Stimulated activated CD4-positive, alpha-beta T cell treated with anti-CD3 and anti-CD28 coated beads, Interleukin-2, amount 100 ng/mL, for 48 hours (primary cell): Measurements from ENCODE around the gene CXCR4.
A peak's percentile ranks its signal among the peaks of the same experiment; 100 is the strongest.

Experiments
- DNase-seq, 2 donors: peaks; one replicate each; pipeline ENCODE4 v3.0.0-alpha.2; 2020

CXCR4 gene

DNA sequence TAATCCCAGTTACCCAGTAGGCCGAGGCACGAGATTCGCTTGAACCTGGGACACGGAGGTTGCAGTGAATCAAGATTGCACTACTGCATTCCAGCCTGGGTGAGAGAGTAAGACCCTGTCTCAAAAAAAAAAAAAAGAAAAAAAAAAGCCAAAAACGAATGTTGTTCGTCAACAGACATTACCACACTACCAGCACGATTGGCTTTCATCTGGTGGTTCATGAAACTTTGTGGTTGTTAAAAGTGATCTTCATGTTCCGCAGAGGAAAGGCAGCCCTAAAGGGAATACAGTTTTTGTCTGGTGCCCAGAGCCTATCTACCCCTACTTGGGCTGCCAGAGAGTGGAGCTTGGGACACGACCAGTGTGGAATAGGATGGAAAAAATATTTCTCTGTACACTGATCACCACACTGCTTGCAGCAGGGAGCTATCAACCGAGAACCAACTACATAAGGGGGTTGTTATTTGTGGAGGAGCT lies 13.6 kb upstream of the CXCR4 start:
- no peak for DNase-seq

DNA sequence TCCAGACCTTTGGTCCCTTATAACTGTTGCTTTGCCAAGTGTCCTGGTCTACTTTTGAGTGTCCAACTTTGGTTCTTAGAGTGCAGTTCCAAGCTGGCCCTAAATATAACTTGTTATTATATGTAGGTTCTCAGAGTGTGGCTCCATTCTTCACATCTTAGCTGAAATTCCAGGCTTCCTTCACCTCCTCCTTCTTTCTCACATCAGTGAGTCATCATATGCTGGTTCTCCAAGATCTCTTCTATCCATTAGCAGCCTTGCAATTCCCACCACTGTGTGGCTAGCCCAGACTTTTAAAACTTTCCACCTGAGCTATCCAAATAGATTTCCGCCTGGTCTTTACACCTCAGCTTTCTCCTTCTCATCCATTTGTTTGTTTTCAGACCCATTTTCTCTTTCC lies 12.6 kb upstream of the CXCR4 start:
- no peak for DNase-seq

DNA sequence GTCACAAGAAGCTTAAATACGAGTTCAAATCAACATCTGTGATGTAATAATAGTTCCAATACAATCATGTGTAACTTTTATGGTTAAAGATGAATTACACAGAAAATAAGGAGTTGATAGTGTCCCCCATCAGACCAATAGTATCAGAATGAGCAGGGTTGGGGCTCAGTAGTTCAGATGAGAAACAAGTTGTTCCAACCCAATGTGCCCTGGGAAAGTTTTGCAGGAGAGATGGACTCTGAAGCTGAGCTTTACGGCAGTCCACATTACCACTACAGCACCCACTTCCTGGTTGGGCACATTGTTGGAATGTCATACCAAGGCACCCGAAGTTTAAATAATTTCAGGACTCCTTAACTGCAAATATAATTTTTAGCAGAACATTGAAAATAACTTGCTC lies 12.1 kb upstream of the CXCR4 start:
- no peak for DNase-seq

DNA sequence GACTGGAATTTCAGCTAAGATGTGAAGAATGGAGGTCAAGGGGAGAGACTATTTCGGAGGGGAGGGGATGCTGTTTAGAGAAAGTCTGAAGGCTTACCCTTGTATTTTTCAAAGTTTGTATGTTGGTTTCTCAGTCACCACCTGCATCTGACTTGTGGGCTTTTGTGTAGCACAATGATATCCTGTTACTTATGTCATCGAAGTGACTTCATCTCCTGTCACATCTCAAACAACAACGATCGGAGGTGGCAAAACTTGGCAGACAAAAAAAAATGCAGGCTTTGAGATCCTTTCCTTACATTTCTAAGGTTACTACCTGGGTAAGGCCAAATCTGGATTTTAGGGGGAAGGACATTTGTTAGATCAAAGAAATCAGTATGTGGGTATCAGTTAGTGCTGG lies 11.7 kb upstream of the CXCR4 start:
- DNase-seq, result no peak

DNA sequence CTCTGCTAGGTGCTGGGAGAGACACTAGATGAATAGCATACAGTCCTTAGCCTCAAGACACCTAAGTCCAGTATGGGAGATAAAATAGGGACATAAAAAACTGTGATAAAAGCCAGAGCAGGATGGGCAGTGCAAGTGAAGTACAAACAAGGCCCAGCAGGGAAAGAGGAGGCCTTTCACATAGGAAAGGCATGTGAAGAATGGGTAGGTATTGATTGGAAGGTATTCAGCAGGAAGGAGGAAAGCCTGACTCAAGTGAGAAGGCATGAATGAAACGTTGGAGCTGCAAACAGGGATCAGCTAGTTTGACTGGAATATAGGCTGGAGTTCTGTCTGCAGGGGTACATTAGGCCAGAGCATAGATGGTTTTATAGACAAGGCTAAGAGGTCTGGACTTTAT lies 11.0 kb upstream of the CXCR4 start:
- DNase-seq, result no peak

DNA sequence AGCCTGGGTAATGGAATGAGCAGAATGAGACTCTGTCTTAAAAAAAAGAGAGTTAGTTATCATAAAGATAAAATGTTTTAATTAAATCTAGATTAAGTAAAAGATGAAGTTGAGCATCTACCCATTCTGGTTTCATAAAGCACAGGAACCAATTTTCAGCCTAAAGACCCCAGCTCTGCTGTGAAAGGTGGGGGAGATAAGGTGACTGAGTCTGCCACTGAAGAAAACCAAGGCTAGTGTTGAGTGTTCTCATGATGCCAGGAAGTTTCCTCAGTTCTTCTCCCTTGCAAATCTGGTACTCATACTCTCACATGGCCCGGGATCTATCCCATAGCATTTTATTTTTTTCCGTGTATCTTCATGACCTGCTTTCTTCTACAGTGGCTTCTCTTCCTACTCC lies 10.4 kb upstream of the CXCR4 start:
- DNase-seq, result no peak

DNA sequence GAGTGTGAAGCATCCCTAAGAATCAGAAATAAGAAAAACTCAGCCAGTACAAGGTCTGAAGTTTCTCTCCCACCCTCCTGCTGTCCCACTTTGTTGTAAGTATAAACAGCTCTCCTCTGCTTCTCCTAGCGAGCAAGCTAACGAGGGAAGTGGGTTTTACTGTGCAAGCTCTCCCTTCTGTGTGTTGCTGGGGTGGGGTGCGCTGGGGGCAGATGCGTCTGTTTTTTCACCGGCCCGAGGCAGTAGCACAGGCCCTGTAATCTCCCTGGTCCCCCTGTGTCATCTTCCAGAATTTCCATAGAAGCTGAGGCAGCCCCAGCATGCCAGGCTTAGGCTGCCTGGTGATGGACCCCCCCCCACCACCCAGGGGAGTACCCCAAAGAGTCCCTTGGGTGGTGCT lies 9.4 kb upstream of the CXCR4 start:
- no peak for DNase-seq

DNA sequence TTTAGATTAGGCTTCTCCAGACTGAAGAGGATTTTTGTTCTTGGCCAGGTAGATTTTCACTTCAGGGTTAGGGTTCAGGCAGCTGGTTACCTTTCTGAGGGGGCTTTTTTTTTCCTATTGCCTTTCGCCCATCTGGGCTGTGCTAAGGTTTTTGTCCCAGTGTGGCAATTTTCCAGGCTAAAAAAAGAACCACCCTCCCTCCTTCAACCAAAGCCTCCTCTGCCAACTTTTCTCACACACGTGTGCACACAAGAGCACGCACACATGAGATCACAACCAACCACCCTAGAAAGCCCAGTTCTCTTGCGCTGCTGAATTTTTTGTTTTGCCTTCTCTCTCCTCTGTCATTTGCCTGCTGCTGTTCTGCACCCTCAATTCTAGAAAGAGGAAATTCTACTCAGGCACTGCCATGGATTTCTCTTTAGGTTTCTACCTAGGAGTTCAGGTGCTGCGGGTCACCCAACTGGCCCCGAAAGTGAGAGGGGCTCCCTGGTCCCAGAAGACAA lies 8.5 kb upstream of the CXCR4 start:
- no peak for DNase-seq

DNA sequence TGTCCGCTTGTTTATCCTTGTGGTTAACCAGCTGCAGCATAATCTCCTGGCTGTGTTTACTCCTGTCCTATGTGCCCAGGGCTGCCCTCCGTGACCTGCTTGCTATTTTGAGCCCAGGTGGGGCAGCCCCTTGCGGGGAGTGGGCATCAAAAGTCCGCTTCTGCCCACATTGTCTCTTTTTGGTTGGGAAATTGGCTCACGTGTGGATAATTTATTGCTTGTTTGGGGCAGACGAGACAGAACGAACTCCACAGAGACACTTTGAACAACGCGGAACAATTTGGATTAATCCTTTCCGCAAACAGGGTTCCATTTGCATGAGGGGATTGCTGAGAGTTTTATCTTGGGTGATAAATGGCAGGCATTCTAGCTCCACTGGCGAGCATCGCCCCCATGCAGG lies 8.1 kb upstream of the CXCR4 start:
- no peak for DNase-seq

DNA sequence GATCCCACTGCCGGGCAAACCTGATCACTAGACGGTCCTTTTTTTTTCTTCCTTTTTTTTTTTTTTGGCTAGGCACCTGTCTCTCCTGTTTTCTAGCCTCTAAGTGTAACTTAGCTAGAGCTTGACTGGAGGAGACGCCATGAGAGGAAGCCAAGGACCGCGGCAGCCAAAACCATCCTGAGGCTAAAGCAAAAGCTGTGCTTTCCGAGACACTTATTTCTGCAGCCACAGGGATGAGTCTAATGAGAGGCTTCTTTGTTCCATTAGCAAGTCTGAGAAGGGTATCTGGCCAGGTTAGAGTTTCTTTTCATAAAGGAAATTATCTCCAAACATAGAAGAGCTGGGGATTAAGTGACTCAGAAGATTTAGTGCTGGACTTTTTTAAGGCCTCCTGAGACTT lies 7.3 kb upstream of the CXCR4 start:
- no peak for DNase-seq

DNA sequence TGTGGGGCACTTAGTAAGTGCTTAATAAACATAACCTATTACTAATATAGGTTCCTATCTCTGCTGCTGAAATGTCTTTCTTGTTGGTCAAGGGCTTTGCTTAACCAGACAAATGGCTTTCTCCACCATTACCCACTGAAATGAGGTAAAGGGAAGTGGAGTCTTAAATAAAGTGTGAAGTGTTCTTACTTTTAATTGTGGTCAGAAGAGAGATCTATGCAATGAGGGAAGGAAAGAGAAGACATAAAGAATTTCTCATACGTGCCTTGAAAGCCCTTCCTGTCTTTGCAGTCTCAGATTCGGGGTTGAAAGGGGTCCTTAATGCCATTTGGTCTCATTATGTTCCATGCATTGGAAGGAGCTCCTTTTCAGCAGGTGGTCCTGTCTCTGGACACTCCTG lies 6.9 kb upstream of the CXCR4 start:
- no peak for DNase-seq

DNA sequence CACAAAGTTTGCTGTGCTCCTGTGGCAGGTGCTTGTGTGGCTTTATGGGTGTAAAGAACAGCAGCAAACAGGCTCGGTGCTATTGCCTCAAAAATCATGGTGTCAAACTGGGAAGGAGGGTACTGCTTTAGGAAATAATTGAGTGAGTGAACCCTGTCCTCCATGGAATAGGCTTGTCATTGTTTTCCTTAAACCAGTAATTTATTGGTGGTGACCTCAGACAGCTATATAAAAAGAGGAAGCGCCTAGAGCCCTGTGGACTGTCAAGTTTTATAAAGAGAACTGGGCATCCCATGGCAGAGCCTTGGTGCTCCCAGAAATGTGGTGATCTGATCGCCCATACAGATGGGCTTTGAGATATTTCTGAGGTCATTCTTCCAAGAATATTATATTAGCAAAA lies 4.7 kb upstream of the CXCR4 start:
- no peak for DNase-seq

DNA sequence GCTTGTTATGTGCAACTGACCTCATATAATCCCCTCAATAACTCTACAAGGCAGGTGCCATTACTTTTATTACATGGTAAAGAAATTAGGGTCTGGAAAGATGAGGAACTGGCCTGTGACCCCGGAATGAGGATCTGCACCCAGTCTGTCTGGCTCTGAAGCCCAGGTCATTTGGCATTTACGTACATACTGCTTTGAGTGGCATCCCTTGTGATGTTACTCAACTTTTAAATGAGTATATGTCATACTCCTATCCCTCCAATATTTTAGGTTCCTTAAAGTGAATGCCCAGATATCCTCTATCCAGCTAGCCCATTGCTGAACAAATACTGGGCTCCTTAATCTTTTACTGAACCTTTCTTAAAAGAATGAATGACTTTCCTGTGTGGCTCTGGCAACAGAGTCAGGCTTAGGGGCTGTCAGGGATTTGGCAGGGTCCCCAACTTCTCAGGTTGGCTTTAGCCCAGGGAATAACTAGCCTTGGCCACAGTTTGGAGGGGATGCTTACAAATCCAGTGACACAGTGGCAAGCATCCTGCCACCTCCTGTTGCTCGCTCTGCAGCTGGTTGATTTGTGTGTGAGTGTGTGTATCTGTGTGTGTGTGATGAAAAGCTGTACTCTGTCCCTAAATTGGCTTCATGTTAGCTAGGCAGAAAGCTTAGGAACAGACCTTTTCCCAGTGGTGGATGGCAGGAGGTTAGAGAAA lies 3.4 kb upstream of the CXCR4 start:
- no peak for DNase-seq

DNA sequence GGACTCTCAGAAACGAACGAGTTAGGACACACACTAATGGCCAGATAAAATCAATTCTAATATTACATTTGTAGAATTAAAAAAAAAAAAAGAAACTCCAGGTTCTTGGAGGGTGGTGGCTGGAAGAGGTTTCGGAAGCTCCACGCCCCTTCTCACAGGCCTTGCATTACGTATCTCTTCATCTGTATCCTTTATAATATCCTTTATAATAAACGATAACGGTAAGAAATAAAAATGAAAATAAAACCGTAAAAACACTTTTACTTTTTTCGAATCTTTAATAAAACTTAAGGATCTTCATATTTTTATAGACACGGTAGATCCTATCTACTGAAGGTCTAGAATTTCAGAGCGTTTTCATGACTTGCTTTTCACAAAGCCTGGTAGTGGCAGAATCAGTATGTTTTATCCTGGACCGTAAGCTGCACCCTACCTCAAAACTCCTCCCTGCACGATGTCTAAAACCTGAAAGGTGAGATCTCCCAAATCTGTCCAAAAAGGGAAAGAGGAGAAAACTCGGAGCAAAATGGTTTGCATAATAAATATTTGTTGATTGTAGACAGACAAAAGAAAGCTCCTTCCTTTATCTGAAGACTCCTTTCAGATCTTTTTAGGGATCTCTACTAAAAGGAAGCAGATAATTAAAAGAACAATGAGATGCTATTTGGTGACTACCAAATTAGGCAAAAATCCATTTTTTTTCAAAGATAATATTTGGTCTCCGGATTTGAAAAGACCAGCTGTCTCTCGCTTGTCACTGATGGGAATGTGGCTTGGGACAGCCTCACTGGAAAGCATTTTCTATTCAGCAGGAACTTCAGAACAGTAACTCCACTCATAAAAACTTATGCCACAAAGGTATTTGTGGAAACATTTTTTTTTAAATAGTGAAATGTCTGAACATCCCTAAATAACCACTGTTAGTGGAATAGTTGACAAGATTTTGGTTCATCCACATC lies 2.0 kb upstream of the CXCR4 start:
- no peak for DNase-seq

DNA sequence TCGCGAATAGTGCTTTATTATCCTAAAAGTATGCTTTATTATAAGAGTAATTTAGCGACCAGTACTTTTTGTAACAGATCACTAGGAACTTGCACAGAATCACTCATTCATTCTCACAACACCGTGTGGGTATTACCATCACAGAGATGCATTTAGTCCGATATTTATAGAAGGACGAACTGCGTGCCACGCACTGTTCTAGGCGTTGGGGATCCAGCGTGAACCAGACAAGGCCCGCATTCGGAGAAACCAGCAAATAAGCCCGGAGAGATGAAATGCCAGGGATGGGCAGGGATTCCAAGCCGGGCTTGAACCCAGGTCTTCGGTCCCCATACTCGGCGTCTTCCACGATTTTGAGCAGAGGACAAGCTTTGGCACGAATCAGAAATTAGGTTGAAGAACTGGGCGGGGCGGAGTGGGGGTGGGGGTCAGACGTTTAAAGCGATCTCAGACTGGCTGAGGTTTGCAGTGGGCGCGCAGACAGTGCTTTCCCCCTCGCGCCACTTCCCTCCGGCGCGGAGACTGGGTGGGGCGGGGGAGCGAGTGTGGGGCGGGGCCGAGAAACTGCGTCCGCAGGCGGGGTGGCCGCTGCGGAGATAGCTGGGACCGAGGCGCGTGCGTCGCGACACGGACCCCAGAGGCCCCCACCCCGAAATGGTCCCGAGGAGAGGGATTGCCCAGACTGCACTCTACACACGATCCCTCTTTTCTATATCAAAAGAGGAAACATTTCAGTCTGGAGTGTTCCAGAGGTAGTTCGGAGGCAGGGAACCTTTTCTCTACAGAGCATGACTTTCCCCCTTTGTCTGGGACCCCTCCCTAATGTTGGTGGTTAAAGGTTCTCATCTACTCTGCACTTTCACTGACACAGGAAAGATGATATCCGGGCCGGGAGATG lies 1.1 kb upstream of the CXCR4 start:
- peak; percentile 67 to 69 for DNase-seq

DNA sequence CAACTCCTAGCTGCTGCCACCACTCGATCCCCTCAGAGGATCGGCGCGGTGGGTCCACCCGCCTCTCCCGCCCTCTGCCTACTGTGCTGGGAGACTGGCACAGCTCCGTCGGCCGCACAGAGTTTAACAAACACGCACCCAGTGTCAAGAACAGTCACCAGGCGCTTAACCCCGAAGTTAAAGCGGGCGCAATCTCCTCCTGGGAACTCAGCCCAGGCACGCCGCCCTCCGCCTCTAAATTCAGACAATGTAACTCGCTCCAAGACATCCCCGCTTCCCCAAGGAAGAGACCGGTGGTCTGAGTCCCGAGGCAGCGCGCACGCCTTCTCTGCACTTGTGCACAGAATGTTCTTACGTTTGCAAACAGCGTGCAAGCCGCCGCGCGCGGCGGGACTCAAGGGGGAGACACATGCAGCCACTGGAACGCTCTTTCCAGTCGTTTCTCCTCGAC lies 533 bp downstream of the CXCR4 start:
- peak; percentile 43 to 45 for DNase-seq

DNA sequence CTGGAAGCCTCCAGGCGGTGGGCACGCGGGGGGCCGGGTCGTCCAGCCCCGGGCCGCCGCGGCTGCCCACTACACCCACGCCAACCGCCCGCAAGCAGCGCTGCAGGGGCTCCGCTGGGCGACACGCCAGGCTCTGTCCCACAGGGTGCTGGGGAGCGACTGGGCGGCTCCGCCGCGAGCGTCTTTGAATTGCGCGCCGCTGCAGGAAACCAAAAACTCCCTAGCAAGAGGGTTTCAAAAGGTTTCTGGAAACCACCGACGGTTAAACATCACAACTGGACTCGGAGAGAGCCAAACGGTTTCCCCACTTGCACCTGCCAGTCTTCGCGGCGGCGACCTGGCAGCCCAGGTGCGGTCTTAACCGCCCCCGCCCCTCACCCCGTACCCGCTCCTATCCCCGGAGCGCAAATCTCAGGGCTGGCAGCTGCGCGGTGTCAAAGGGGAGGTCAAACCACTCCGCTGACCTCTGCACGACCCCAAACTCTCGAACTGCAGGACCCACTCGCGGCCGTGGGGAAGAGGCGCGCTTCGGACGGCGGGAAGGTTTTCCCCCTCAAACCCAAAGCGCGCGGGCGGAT lies 1.0 kb downstream of the CXCR4 start:
- peak; percentile 41 to 48 for DNase-seq

DNA sequence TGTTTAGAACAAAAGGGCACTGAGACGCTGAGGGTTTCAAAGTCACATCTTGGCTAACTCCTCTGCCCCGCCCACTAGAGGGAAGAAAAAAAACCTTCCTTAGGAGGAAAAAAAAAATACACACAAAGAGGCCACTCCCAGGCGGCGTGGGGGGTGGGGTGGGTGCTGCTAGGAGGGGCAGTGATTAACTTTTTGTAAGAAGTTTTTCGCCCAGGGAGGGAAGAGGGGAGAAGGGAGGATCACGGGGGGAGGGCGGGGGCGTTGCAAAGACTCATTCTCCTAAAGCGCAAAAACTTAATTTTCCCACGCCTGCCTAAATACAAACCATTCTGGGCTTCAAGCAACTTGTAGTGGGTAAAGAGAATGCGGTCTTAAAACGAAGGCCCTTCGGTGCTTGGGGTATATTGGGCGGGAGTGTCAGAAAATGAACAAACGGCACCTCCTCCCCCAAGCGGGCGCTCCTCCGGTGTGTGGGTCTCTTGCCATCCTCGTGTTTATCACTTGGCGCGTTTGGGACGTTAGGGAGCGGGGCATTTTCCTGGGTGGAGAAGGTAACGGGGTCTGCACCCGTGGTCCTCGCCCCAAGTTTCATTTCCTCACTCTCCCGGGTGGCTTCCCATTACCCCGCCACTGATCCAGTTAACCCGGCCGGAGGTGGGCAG lies 1.7 kb downstream of the CXCR4 start:
- peak; percentile 43 to 51 for DNase-seq

DNA sequence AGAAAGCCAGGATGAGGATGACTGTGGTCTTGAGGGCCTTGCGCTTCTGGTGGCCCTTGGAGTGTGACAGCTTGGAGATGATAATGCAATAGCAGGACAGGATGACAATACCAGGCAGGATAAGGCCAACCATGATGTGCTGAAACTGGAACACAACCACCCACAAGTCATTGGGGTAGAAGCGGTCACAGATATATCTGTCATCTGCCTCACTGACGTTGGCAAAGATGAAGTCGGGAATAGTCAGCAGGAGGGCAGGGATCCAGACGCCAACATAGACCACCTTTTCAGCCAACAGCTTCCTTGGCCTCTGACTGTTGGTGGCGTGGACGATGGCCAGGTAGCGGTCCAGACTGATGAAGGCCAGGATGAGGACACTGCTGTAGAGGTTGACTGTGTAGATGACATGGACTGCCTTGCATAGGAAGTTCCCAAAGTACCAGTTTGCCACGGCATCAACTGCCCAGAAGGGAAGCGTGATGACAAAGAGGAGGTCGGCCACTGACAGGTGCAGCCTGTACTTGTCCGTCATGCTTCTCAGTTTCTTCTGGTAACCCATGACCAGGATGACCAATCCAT lies 2.7 kb downstream of the CXCR4 start:
- no peak for DNase-seq

DNA sequence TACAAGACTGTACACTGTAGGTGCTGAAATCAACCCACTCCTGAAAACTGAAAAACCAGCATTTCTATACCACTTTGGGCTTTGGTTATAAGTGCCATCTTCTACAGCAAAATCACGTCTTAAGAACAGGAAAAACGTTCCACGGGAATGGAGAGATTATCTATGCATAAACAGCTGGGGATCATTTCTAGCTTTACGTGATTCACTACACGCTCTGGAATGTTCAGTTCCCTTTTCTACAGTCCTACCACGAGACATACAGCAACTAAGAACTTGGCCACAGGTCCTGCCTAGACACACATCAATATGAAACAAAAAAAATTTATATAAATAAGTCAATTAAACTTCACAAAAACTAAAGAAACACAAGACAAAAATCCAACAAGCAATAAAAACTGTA lies 3.6 kb downstream of the CXCR4 start:
- DNase-seq, result no peak

DNA sequence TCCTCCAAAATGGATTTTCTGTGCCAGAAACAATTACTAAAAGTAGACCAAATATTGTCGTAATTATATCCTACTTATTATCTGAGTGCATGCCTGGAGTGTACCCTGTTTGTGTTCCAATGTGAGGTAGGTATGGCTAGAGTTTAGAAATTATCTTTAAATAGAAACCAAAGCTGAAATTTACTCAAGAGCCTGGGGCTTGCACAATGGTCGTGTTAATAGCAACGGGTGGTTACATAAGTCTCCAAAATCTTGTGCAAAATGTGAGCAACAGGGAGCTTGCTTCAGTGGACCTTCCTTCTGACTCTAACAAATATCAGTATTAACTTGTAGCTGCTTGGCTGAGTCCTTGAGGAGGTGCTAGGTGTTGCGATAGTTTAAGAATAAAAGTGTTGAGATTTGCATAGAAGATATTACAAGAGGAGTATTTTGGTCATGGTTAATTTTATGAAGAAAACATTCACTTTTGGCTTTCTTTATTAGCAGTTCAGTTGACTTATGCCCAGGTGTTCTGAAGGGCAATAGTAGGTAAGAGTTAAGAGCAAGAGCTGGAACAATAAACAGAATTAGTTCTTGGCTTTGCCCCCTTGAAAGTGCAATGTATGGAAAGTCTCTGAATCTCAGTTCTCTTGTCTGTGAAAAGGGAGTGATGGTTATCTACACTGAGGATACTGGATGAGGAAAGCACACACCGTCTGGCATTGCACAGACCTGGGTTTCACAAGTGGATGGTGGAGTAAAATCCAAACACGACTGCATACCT lies 4.6 kb downstream of the CXCR4 start:
- DNase-seq, result no peak
